ENCODE data around the gene CDH2.

CDH2 gene

DNA sequence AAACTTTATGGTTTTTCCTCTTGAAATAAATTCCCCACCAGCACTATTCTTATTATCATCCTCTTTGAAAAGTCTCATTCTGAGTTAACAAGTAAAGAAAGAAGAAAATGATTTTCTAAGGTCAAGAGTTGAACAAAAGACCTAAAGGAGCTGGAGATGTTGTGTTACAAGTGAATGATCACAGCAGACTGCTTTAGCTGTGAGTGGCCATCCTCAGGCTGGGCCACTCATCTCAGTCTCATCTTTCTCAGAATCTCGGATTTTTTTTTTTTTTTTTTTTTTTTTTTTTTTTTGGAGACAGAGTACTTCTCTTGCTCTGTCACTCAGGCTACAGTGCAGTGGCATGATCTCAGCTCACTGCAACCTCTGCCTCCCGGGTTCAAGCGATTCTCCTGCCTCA lies 133.3 kb downstream of the CDH2 start:
- no peak for DNase-seq (ENCODE audit: low spot score)

DNA sequence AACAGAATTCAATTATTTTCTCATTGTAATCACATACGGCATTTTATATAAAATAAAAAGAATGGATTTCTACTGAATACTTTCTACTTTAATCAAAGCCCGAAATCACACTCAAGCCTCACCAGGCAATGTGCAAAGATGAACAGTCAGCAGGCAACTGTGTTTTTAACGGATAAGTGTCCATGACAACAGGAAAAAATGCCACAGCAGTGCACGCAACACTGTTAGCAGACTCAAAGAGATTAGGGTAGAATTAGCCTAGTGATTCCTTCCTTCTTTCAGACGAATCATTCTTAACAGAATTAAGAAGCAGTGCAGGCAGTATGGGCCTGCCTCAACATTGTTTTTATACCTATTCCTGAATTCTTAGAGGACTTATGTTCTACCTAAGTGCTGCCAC lies 135.6 kb downstream of the CDH2 start:
- DNase-seq (ENCODE audit: low spot score), result no peak

DNA sequence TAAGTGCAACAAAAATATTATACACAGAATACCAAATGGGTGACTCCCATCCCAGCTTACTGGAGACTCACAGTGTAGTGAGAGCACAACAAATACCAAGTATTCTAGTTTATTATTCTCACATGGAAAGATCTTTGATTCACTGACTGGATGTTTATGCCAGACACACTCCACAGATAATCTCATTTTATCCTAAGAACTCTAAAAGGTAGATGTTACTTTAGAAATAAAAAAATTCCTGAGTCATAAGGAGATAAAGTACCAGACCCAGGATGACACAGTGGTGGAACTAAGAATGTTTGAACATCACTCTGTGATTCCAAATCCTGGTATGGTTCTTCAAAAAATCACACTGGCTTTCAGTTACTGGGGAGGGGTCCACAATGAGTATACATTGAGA lies 136.2 kb downstream of the CDH2 start:
- no peak for DNase-seq (ENCODE audit: low spot score)

DNA sequence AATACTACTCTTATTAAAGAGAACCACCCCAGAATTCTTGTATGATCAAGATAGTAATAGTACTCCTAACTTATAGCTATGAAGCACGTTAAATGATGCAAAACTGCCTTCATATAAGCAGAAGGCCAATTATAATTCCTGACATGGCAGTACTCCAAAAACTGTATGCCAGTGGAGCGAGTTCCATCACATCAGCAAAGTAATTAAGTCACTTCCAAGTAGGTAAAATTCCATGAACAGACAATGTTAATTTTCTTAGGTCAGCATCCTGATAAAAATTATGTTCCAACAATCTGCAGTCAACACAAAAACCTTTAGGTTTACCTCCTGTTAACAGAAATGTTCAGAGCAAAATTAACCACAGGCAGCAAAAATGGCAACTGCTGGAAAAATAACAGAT lies 136.7 kb downstream of the CDH2 start:
- no peak for DNase-seq (ENCODE audit: low spot score)

DNA sequence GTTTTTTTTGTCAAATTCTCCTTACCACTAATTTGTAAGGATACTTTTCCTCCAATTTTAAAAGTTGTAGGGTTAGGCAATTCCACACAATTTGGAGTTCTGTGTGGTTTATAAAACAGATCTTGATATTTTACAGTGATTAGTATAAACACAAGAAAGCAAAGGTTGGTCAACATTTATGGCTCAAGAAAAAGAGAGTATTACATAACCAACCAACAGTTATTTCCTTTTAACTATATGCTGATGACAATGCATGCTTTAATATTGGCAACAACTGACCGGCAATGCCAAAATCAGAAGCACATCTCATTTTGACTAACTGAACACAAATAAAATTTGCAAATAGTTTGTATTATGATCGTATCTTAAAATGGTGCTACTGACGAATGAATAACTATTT lies 137.2 kb downstream of the CDH2 start:
- DNase-seq (ENCODE audit: low spot score), result no peak

DNA sequence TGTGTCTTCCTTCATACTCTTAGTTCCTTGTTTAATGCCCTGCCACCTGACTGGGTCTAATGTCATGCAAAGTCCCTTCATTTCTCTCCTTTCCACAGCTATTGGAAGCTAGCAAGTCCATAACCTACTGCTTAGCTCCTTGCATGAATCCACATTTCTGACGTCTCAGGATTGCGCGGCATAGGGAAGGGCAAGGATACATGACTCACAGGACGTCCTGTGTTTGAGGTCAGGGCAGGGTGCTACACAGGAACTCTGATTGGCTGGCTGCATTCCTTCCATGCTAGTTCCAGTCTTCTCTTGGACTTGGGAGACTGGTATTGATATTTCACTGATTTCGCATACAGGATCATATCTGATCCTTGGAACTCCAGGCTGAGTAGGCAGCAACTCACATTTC lies 137.9 kb downstream of the CDH2 start:
- no peak for DNase-seq (ENCODE audit: low spot score)

DNA sequence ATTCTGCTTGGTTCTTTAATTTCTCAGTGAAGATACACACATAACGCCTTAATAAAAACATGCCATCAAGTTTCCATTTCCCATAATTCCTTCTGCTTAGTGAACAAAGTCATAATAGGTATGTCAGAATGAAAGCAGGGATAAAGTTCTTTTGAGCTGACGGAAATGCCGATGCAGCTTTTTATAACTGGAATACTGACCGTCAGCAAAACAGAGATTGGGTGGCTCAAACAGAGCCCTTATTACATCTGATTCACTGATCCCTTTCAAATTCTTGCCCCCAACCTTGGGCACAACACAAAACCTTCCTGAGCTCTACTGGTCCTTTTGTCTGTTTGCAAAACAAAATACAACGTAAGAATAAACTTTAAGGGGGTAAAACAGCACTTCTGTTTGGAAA lies 140.4 kb downstream of the CDH2 start:
- no peak for DNase-seq (ENCODE audit: low spot score)

DNA sequence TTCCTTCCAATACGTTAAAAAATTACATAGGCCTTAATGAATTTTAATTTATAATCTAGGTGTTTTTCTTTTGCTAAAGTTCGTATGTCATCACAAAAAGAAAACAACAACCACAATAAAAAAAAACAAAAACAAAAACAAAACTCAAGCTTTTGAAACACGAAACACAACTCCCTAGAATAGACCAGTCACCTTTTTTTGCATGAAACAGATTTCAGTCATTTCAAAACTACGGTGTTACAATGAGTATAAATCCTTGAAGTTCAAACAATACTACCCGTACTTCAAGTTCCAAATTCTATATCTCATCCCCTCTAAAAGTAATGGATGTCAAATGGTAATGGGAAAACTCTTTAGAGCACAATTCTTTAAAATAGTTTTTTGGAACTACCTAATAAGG lies 142.4 kb downstream of the CDH2 start:
- no peak for DNase-seq (ENCODE audit: low spot score)

DNA sequence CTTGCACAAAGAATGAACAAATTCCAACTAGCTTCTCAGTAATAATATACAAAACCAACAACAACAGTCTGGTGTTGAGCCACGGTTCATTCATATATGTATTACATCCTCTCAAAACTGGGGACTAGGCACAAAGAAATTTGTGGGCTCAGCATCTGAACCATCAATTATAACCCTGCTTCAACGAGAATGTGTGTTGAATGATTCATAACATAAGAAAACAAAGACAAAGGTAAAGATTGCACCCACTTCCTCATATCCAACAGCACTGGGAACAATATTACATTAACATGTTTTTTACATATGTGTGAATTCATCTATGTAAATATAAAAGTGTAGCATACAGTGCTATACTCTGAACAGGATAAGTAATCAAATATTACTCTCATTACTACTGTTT lies 144.8 kb downstream of the CDH2 start:
- DNase-seq (ENCODE audit: low spot score), result no peak

DNA sequence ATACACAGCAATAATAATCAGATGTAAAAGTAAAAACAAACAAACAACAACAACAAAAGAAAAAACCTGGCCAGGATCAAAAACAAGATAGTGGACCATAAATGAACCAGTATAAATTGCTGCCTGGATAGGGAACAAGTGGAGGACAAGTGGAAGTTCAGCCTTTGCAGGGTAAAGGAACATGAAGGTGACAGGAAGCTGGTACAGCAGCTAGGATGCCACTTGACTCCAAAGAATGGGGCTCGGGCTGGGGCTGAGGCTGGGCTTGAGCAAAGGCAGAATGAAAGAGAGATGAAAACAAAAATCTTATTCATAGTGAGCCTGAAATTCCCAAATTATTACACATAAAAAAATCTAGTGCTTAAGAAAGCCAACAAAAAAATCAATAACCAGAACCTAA lies 146.5 kb downstream of the CDH2 start:
- DNase-seq (ENCODE audit: low spot score), result no peak

DNA sequence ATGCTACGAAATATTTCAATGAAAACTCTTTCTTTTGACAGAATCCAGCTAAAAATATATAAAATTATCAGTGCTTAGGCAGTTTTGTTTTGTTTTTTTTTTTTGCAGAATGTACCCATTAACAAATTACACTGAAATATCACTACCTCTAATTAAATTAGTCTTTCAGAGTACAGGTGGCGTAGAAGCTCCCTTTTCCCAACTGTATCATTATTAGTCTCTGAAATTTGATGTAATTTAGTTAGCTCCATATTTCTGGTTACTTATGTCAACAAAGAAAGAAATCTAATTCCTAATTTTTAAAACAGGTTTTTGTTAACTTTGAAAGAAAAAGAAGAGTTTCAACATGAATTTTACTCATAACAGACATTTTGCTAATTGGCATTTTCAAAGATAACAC lies 149.2 kb downstream of the CDH2 start:
- DNase-seq (ENCODE audit: low spot score), result no peak

DNA sequence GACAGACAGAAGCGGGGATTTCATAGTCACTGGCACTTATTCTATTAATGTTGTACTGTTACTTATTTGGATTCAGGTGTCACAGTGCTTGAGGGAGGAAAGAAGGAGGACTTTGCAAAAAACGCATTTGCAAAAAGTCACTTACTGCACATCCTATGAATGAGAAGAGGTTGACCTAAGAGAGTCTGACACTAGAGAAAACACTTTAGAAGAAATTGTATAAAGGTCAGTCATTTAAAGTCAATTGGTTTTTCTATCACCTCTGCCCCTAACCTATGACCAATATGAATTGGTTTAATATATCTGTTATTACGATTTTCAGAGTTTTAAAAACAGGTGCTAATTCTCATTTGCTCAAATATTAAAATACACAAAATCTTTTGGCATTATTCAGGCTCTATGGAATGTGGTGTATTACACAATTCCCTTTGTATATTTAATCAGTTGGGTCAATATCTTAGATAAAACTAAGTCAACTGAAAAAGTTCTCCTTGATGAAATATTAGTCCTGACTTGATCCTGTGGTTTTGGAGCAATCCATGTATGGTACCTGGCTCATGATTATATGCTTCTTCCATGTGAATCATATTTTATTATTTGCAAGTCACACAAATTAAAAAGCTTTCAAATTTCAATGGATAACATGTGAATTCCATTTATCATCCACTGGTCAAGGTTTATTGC lies 157.4 kb downstream of the CDH2 start:
- no peak for DNase-seq (ENCODE audit: low spot score)

DNA sequence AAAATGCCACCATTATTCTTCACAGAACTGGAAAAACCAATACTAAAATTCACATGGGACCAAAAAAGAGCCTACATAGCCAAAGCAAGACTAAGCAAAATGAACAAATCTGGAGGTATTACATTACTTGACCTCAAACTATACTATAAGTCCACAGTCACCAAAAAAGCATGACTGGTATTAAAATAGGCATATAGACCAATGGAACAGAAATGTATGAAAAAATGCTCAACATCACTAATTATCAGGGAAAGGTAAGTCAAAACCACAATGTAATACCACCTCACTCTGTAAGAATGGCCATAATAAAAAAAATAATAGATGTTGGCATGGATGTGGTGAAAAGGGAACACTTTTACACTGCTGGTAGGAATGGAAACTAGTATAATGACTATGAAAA lies 158.6 kb downstream of the CDH2 start:
- no peak for DNase-seq (ENCODE audit: low spot score)

DNA sequence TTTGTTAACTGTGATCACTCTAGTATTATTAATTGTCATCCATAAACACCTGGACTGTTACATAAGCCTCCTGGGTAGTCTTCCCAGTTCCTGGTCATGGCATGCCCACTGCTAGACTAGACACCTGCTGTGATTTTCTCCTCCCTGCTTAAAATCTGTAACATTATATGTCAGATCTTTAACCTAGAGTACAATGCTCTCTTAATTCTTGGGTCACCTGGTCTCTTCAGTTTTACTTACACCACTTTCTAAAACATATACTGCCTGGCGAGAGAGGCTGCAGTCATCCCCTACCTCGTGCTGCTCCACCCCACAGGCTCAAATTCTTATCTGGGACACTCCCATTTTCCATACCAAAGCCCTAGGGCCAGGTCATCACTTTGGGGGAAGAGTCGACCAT lies 161.3 kb downstream of the CDH2 start:
- DNase-seq (ENCODE audit: low spot score), result no peak

DNA sequence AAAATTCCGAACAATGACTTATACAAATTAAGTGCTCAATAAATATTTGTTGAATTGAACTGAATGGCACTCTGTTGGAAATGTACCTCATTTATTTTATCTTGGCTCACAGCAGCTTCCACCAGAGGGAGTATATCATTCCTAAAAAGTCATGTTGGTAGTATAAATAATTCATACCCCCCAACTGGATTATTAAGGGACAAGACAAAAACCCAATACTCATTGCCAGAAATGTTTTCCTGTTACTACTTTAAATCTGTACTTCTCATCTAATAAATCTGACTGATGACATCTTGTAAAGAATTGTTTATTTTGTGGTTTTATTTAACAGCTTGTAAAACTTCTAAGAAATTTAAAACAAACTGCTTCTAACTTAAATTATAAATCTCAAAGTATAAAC lies 163.9 kb downstream of the CDH2 start:
- no peak for DNase-seq (ENCODE audit: low spot score)

DNA sequence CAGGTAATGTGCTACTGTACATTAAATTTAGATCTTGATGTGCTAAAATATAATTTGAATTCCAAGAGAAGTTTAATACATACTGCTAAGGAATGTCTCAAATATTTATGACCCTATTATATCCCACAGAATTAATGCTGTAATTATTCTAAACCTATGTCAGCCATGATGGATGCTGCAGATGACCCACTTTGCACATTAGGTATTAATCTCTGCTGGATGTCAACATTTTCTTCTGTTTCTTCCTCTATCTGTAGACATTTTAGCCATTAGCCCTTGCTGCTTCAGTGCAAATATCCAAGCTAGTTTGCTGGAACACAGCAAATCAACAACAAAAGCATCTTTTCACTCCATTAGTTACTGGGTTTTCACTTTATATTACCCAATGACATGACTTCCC lies 164.6 kb downstream of the CDH2 start:
- no peak for DNase-seq (ENCODE audit: low spot score)

DNA sequence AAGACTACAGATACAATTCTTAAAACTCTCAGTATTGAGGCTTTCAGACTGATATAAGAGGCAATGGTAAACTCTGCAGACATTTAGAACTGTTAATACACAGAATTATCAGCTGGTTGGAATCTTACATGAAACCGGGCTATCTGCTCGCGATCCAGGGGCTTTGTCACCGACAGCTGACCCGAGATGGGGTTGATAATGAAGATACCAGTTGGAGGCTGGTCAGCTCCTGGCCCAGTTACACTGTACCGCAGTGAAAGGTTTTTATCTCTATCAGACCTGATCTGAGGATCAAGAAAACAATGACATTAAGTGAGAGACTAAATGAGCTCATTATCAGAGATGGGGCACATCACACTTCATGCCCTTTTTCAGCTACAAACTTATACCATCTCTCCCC lies 167.3 kb downstream of the CDH2 start:
- no peak for DNase-seq (ENCODE audit: low spot score)

DNA sequence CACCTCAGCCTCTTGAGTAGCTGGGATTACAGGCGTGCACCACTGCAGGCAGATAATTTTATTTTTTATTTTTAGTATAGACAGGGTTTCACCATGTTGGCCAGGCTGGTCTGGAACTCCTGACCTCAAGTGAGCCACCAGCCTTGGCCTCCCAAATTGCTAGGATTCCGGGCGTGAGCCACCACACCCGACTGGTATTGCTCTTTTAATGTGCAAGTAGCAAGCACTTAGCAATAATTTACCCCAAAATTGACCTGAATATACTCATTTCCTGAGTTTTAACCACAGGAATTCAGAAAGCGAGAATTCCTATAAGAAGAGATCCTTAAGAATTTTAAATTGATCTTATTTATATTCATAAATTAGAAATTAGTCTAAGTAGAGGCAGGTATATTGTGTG lies 169.1 kb downstream of the CDH2 start:
- no peak for DNase-seq (ENCODE audit: low spot score)

DNA sequence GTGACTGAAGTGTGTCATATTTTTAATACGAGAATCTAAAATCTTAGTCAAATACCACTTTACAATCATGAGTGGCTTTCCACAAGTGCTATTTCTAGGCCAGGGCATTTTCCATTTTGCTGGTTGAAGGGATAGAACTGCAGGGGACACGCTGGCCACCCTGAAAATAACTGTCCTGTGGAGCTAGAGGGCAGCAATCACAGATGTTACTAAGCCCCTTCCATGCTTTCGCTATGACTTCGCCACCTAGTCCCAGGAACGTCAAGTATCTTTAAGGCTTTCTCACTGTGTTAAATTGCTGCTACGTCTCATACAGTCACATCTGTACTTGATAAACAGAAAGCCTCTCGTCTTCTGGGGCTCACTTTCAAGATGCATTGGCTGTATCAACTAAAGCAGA lies 171.8 kb downstream of the CDH2 start:
- DNase-seq (ENCODE audit: low spot score), result no peak

DNA sequence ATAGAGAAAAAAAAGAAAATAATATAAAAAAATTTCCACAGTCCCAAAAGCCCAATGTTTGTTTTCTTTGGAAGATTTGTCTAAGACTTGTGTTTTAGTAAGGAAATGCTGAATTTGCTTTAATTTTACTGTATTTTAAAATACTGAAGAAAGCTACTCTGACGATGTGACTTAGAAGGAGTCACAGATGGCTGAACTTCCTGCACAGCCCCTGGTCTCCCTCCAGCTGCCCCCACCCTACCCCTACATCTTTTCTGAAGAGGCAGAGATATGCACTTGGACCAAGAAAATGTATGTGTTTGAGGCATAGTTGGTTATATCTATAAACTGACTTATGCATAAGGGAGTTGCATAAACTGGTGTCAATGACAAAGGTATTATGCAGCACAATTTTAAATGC lies 172.3 kb downstream of the CDH2 start:
- no peak for DNase-seq (ENCODE audit: low spot score)

DNA sequence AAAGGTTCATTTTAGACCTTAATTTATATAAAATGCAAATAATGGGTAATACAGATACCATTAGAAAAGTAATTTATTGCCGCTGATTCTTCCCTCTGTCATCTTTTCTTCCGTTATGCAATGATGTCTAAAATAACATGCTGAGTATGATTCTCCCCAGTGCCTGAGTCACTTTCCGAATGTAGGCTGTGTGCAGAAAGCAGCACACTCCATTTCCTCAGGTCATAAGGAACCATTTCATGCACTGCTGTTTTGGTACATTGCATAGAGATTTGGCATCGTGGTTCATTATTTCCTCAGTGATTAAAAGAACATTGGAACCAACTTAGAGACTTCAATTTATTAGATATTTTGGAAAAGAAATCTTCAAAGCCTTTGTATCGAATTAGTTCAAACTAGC lies 173.5 kb downstream of the CDH2 start:
- no peak for DNase-seq (ENCODE audit: low spot score)

DNA sequence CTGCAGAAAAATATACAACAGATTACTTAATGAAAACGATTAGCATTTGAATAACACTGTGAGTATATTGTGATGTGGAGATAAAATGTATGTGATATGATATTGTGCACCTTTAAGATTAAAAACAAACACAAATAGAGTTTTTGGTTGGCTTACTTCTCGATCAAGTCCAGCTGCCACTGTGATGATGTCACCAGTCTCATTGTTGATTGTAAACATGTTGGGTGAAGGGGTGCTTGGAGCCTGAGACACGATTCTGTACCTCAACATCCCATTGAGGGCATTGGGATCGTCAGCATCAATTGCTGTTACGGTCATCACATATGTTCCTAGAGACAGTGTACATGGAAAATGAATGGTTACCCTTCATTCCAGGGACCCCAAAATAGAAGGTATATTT lies 174.1 kb downstream of the CDH2 start:
- no peak for DNase-seq (ENCODE audit: low spot score)

DNA sequence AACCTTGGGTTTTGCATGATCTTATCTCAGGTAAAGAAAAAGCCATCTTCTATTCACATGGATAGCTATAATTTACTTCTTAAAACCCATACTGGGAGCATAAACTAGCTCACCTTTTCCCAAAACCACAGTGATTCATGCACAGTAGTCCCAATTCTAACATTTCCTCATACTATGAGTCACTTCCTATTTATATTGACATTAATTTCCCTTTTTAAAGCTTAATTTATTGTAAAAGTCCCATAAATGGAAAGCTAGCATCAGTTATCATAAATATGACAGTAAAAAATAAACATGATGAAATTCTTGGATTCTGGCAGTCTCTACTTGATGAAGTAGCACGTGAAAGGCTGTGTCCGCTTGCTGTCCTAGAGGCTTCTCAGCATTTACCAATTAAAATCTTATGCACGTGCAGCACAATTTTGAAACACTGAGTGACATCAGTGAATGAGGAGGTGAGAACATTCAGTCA lies 180.1 kb downstream of the CDH2 start:
- no peak for DNase-seq (ENCODE audit: low spot score)

DNA sequence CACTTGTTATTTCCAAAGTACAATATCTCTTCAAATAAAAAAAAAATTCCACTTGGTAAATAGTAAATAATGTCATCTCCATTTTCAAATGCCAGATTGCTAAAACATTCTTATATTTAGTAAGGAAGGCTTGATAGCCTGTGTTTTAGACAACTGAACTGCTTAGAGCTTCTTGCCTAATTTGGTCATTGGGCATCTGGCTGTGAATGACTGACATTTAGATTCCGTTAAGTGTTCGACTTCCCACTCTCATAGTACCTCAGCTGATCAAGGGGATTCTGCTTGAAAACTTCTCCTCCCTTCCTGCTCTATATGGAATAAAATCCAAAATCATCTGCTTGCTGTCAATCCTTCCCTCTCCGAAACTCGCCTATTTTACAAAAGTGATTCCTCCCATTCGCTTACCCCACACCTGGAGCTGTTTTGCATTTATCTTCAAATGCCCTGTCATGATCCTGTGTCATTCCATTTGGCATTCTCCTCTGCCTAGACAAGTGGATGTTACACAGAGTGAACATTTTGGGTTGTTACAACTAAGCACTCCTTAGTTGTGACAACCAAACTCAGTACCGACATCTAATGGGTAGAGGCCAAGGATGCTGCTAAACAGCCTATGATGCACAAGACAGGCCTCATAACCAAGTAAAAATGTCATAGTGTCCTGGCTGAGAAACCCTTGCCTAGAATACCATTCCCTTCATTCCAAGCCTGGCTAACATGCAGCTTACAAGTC lies 181.0 kb downstream of the CDH2 start:
- DNase-seq (ENCODE audit: low spot score), result no peak

All from left forelimb (tissue), 1 donor.